HG03025 (cell line): ENCODE results near the gene PSMB4.
A peak's percentile ranks its signal among the peaks of the same experiment; 100 is the strongest.
"Not testable (repeated sequence)": the region's sequence is repeated elsewhere in the genome, so short reads cannot be mapped to it uniquely, and the experiment has no call there.

Experiments used
- ATAC-seq: cut with Tn5 transposase; IDR thresholded peaks from one replicate; pipeline ENCODE4 v1.9.1; 2021; ENCODE audit warnings: mild to moderate bottlenecking, moderate library complexity; ENCODE audit not compliant: unreplicated experiment, low FRiP score

Gene PSMB4

DNA sequence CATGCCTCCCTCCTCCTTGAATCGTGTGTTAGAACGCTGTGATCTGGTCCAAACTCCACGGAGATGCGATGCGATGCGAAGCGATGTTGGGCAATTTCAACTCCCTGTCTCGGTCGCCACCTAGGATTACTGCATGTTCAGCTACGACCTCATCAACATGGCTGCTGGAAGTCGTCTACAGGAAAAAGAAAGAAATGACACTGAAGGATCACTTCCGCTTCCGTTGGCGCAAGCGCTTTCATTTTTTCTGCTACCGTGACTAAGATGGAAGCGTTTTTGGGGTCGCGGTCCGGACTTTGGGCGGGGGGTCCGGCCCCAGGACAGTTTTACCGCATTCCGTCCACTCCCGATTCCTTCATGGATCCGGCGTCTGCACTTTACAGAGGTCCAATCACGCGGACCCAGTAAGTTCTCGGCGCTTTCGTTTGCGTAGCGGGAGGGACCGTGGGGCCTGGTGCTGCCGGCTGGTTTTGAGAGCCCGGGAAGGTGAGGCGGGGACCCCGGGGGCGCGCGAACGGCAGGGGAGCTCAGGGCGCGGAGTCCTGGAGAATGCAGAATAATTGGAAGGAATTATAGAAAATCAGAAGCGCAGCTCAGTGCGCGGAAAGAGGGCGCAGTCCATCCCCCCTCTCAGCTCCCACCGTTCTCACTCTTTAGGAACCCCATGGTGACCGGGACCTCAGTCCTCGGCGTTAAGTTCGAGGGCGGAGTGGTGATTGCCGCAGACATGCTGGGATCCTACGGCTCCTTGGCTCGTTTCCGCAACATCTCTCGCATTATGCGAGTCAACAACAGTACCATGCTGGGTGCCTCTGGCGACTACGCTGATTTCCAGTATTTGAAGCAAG is at the start of gene PSMB4:
Gene PSMB4, plus strand, starts transcription at position 250 of the 848 bp plus-strand sequence. Its CDS starts 15 bp downstream, at position 265.
- peak; percentile 54 for ATAC-seq

DNA sequence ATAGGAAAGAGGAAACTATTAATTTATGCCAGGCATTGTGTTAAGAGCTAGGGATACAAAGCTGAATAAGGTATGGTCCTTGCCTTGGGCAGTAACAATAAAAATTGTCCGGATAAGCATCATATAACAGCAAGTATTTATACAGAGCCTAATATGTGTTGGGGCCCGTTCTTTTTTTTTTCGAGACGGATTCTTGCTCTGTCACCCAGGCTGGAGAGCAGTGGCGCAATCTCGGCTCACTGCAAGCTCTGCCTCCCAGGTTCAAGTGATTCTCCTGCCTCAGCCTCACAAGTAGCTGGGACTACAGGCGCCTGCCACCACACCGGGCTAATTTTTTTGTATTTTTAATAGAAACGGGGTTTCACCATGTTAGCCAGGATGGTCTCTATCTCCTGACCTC is 49.0 kb upstream of the PSMB4 start:
- ATAC-seq = not testable (repeated sequence)

DNA sequence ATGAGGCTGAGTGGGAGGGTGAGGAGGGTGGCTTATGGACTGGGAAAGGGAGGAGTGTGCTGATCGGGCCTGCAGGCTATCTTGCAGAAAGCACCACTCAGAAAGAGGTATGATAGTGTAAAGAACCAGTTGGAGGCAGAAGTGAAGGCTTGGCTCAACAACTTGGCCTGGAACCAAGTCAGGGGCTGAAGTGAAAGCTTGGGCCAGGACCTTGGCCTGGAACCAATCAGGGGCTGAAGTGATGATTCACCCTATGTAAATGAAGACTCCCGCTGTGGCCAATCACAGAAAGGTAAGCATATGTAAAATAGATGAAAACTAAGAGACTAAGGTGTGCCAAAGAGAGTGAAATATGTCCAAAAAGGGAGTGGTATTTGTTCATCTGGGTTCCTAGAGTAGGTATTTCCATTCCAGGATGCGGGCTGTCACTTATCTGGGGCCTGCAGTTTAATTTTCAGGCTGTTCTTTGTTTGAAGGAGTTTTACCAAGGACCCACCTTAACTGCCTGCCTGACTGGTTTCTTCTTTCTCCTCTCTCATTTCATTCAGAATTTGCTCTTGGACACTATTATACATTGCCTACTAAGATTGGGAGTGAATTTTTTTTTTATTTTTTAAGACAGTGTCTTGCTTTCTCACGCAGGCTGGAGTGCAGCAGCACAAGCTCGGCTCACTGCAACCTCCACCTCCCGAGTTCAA is 47.2 kb upstream of the PSMB4 start:
- ATAC-seq = no peak

DNA sequence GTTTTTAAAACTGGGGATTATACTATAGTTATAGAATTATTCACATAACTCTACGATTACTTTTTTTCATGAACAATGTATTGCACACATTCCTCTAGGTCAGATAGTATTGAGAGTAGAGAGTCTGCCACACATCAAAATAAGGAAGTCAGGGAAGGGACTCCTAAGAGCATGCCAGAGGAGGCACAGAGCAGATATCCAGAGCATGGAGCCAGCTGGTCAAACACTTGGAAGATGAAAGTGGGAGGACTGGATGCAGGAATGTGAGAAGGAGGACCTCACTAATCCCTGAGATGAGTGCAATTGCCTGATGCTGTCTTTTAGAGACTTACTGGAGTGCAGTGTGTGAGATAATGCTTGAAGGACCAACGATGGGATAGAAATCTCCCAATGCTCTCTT is 42.7 kb upstream of the PSMB4 start:
- no peak for ATAC-seq

DNA sequence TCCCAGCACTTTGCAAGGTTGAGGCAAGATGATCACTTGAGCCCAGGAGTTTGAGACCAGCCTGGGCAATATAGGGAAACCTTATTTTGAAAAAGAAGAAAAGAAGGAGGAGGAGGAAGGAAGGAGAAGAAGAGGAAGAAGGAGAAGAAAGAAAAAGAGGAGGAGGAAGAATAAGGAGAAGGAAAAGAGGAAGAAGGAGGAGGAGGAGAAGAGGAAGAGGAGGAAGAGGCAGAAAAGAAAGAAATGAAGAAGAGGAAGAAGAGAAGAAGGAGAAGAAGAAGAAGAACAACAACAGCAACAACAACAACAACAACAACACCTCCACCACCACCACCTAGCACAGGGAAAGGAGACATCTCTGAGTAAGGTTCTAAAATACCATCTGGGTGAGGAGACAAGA is 37.5 kb upstream of the PSMB4 start:
- no peak for ATAC-seq

DNA sequence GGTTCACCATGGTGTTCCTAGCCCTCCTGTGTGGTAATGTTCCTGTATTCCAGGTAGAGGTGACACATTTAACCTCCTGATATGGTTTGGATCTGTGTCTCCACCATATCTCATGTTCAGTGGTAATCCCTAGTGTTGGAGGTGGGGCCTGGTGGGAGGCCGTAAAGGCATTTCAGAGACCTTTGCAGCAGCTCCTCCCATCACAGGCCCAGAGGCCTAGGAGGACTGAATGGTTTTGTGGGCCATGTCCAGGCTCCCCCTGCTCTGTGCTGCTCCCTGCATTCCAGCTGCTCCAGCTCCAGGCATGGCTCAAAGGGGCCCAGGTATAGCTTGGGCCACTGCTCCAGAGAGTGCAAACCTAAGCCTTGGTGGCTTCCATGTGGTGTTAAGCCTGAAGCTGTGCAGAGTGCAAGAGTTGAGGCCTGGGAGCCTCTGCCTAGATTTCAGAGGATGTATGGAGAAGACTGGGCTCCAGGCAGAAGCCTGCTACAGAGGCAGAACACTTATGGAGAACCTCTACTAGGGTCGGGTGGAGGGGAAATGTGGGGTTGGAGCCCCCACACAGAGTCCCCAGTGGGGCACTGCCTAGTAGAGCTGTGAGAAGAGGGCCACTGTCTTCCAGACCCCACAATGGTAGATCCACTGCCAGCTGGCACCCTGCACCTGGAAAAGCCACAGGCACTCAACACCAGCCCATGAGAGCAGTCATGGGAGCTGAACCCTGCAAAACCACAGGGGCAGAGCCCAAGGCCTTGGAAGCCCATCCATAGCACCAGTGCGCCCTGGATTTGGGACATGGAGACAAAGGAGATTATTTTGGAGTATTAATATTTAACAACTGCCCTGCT is 36.8 kb upstream of the PSMB4 start:
- no peak for ATAC-seq

DNA sequence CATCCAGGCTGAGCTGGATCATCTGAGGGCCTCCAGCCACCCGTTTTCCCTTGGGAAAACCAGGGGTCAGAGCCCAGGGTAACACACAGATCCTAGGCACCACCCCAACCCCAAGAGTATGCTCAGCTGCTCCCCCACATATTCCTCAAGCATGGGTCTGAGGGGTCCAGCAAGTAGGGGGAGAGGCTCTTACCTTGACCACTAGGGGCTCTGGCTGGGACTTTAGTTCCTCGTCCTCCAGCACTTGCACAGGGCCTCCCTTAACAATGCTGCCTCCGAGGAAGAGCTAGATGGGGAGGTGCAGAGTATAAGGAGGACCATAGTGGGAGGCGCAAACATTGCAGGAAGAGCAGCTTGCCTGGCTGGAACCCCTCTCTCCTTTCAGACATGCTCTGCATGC is 34.4 kb upstream of the PSMB4 start:
- no peak for ATAC-seq

DNA sequence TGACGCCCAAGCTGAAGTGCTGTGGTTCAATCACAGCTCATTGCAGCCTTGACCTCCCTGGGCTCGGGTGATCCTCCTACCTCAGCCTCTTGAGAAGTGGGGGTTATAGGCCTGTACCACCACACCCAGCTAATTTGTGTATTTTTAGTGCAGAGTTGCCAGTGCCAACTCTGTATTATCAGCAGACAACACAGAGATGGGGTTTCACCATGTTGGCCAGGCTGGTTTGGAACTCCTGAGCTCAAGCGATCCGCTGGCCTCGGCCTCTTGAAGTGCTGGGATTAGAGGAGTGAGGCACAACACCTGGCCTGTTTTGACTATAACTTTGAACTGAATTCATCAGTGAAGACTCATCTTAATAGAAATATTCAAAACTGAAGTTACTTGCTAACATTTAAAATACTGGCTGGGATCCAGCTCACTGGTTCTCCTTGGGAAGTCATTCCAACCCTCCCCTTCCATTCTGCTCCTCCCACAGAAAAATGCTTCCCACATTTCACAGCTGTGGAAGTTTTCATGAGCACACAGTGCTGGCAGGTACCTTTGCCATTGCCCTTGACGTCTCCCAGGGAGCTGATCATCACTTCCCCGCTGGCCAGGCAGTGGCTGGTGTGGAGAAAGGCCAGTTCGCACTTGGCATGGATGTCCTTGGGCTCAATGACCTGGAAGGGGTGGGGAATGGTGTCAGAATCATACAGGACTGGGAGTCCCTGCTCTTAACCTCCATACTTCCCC is 31.5 kb upstream of the PSMB4 start:
- ATAC-seq = no peak

DNA sequence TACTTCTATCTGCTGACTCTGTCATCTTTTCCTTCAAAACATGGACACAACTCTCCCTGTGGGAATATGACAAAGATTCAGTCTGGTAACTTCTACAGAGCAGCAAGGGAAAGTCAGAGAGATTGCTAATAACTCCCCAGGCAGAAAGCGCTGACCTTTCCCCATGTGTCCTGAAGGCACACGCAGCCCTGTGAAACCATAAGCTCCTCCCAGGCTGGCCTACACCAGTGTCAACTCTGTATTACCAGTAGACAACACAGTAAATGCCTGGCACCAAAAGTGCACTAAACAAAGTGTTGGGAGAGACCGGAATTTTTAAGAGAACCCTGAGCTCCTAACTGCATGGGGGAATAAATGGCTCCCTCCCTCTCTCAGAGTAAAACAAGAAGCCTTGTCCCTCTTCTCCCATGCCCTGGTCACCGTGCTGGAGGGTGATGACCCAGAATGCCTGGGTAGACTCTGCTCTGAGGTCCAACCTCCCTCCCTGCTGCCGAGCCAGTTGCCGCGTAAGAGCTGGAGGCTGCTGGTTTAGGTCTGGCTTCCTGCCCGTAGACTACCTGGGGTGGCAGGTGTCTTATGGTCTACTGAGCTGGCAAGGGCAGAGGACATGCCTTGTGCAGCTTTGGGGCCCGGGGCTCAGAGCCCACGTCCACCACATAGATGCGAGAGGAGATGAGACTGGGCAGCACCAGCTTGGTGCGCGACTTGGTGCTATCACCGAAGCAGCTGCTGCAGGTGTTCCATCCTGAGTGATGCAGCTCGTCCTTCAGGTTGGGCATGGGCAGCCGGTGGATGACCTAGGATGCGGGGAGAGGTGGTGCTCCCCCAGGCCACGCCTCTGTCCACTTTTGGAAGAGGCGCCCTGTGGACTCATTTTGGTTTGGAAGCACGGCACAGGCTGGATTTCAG is 30.7 kb upstream of the PSMB4 start:
- ATAC-seq = no peak

DNA sequence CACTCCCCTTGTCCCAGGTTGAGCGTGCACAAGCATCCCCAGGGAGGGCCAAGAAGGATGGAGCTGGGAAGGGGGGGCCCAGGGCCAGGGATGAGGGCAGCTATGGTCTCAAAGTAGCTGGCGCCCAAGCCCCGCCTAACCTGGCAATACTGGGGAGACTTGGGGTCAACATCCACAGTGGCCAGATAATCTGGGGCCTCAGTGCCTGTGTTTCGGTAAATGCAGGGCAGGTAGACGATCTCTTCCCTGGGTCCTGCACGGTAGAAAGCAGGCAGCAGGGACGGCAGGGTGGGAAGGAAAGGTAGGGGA is 30.1 kb upstream of the PSMB4 start:
- no peak for ATAC-seq

DNA sequence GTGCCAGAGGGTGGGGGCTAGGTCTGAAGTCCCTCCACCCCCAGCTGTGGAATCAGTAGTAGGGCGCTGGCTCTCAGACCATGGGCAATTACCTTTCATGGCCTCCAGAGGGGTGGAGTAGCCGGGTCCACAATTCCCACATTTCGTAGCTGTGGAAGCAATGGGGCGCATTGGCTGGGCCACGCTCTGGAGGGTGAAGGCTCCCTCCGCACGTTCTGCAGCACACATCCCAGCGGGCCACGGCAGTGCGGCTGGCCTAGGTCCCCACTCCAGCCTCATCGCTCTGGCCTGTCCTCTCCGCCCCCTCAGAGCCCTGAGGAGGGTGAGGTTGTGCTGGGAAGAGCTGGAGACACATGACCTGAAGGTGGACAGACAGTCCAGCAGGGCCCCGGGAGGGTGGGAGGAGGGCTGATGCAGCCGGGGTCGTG is 29.7 kb upstream of the PSMB4 start:
- no peak for ATAC-seq

DNA sequence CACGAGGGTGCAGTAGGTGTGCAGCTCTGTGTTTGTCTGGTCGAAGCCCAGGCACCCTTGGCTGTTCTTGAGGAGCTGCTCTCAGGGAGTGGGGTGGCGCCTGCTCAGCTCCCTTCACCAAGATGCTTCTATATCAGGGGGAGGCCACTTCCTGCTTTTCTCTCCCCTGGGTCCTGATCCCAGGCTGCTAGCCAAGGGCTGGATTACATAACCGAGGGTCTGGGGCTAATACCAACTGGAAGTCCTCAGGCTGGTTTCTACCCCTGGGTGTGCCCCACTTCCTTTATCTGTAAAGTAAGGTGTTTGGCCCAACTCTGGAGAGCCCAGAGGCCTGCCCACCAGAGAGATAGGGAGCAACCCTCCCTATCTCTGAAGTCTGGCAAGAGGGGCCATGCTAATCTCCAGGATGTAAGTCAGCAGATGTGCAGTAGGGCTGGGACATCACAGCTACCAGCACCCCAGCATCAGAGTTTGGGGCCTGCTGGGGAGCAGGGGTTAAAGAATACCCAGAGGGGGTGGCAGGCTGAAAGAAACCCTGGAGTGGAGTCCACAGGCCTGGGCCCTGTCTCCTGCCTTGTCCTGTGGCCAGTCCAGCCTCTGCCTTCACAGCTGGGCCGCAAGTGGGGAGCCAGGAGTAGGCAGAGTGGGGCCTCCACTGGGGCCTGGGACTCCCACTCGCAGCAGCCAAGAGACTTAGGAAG is 29.0 kb upstream of the PSMB4 start:
- ATAC-seq = no peak

DNA sequence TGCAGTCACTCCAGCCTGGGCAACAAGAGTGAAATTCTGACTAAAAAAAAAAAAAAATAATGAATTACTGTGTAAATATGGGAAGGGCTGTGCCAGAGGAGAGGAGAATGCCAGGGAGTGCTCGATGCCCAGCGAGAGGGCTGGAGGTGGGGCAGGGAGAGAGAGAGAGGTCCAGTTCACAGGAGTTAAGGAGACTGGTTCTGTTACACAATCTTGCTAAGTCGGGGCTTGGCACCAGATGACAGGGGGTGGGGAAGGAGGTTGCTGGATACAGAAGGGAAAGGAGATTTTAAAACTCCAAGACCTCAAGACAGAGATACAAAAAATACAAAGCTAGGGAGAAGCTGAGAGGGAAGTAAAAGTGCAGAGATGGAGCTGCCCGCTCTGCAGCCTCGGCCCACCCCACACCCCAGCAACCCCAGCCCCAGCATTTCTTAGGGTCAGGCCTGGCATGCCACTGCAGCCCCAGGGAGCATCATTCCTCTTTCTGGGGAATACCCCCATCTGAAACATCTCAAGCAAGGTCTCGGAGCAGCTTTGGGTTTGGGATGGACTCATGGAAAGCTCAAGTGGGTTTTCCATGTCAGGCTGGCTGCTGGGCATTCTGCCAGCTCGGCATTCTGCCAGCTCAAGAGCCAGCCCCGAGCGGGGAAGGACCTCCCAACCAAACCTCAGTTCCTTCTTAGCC is 27.9 kb upstream of the PSMB4 start:
- ATAC-seq = no peak

DNA sequence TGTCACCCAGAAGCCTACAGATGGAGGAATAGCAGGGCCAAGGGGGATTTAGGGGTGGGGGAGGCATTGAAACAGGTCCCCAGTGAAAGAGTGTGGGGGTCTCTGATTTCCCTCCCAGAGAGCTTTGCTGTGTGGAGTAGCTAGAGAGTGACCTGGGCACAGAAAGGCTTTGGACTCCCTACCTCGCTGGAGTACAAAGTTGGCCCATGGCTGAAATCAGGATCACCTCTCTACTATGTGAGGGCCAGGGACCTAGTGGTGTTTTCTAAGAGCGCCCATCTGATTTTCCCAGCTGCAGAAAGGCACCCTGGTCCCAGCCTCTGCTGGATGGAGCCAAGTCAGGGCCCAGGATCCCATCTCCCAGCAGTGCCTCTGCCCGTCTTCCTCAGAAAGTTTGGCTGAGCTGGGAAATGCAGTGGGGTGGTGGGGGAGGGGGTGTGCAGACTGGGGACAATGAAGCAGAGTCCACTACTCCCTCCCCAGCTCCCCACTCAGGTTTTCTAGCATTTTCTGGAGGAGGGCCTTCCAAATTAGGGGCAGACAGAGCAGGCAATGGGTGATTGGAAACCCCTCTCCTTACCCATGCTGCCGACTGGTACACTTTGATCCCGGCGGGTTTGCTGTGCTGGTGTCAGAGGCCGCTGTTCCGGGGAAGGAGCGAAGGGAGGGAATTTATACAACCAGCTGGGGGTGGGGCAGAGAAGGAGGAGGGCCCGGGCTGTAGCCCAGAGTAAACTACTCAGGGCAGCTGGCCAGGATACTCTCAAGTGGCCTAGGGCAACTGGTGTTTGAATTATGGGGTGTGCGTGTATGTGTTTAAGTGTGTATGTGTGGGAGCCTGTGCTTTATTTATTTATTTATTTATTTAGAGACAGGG is 27.1 kb upstream of the PSMB4 start, which contains the start of gene SELENBP1:
Gene SELENBP1, minus strand, starts transcription at position 648 of the 877 bp plus-strand sequence. Its CDS starts 64 bp downstream, at position 584.
- no peak for ATAC-seq

DNA sequence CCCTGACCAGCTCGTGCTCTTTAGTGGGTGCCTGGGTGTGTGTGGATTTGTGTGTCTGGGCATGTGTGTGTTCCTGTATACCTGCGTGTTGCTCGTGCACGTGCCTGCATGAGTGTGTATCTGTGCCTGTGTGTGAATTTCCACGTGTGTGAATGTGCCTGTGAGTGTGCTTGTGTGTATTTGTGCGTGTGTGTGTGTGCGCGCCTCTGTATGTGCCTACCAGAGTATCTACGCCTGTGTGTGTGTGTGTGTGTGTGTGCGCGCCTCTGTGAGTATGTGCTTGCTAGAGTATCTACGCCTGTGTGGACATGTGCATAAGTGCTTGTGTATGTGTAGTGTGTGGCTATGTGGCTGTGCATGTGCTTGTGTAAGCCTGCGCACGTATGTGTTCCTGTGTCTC is 26.2 kb upstream of the PSMB4 start:
- no peak for ATAC-seq

DNA sequence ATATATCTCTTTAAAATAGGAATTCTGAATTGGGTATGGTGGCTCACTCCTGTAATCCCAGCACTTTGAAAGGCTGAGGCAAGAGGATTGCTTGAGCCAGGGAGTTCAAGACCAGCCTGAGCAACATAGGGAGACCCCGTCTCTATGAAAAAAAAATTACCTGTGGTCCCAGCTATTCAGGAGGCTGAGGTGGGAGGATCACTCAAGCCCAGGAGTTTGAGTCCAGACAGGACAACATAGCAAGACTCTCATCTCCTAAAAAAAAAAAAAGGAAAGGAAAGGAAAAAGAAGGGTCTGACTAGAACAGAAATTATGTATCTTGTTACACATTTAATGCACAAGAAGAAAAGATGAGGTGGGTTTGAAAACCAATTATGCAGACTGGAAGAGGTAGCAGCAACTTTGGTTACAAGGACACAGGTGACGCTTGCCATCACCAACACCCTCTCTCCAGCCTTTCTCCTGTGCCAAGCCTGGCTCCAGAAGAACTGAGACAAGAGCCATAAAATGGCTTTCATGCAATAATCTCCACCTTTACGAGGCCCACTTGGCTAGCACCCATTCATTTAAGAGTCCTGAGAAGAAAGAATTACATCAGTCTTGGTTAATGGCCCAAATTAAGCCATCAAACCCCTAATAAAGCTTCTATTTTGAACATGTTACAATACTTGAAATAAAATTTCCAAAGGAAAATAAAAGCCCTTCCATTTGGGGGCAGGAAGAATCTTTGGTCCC is 22.1 kb upstream of the PSMB4 start:
- no peak for ATAC-seq

DNA sequence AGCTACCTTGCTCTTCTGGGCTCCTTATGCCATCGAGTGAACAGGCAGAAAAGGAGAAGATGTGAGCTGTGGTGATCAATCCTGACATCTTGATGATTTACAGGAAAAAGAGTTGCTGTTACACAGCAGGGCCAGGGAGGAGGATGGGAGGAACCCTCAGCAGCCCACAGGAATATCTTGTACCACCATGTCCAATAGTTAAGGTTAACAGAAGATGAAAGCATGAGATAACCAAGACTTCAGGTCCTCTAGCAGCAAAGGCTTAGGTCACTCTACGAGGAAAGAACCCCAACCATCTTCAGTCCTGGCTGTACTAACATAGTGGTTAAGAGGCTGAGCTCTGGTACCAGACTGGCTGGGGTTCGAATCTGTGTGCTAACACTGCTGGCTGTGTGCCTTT is 14.8 kb upstream of the PSMB4 start:
- no peak for ATAC-seq
